Breast epithelium (tissue), 3 donors: ENCODE data around the gene RIN2.

Experiments used
- POLR2A ChIP-seq: fragments of 450-650 bp; IDR thresholded peaks from one replicate; pipeline ENCODE4 v1.6.1; 2016; ENCODE audit warnings: antibody characterized with exemption, mild to moderate bottlenecking, moderate library complexity
- POLR2AphosphoS5 ChIP-seq, 3 donors: sonication (generic); formaldehyde crosslinking; IDR thresholded peaks; one replicate each; pipeline ENCODE4 v1.6.1; 2017; ENCODE audit warnings: antibody characterized with exemption in 3 of 3
- TF ChIP-seq, protein P1 (sequence below), 3 donors: fragments of 450-650 bp; IDR thresholded peaks; one replicate each; pipeline ENCODE4 v1.5.1; 2016 to 2017; ENCODE audit warnings: antibody characterized with exemption in 3 of 3, mild to moderate bottlenecking in 3 of 3, moderate library complexity in 3 of 3

DNA sequence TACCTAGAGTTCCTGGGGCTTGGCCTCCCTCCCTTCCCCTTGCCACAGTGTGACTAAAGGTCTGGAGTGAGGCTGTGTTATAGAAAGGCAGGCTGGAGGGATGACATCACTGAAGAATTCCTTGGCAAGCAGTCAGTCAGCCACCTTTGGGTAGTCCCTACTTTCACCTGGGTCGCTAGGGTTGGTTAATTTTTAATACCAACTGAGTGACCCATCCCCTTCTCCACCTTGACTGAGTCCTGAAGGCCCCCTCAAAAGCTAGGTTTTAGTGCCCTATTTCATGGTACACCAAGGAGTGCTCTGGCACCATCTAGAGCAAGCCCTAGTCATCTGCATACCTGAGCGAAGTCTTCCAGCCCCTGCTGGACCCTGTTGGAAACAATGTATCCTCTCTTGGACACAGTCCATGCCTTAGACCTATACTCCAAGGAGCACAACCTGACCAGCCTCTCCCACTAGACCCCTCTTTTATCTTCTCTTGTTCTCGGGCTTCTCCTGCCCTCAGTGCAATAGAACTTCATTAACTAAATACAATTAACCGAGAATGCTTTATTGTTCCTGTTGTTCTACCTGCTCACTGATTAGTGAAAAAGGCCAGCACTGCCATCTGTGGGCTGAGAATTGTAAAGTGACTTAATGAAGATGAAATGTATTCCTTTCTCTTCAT is 44.6 kb downstream of the RIN2 start:
- TF ChIP-seq, protein P1, sequence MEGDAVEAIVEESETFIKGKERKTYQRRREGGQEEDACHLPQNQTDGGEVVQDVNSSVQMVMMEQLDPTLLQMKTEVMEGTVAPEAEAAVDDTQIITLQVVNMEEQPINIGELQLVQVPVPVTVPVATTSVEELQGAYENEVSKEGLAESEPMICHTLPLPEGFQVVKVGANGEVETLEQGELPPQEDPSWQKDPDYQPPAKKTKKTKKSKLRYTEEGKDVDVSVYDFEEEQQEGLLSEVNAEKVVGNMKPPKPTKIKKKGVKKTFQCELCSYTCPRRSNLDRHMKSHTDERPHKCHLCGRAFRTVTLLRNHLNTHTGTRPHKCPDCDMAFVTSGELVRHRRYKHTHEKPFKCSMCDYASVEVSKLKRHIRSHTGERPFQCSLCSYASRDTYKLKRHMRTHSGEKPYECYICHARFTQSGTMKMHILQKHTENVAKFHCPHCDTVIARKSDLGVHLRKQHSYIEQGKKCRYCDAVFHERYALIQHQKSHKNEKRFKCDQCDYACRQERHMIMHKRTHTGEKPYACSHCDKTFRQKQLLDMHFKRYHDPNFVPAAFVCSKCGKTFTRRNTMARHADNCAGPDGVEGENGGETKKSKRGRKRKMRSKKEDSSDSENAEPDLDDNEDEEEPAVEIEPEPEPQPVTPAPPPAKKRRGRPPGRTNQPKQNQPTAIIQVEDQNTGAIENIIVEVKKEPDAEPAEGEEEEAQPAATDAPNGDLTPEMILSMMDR (IDR thresholded peaks at IDR 0.05): peak in 2 of 3 donors; percentile 56 to 63
- TF ChIP-seq POLR2A (no peak), POLR2AphosphoS5 (IDR thresholded peaks at IDR 0.05) (no peak)
